ENCODE results near the gene WASF3. TPM values are rescaled to one million over a fixed set of nuclear protein-coding genes. Genes with fewer than 3 reads are reported as not detected.

WASF3 gene
- total and polyA plus RNA-seq, 2 donors: 0.42 to 2.7 TPM

- Histone ChIP-seq H3K27ac (ENCODE audit: low read depth in 1 of 2, low read length in 1 of 2) (no peak overlapping the region), H3K4me1 (ENCODE audit: control insufficient read depth in 2 of 2, insufficient read depth in 2 of 2, low read length in 2 of 2) (no peaks in the 10 kb centered on the region), H3K27me3 (ENCODE audit: control insufficient read depth in 2 of 2, insufficient read depth in 1 of 2, low read length in 1 of 2) (no peaks in the 10 kb centered on the region), H3K4me3 (ENCODE audit: low read length in 2 of 2) (no peak overlapping the region), H3K36me3 (ENCODE audit: control insufficient read depth in 2 of 2, insufficient read depth in 2 of 2, low read length in 1 of 2) (no peaks in the 10 kb centered on the region), H3K9me3 (ENCODE audit: control insufficient read depth in 2 of 2, insufficient read depth in 1 of 2, low read length in 1 of 2) (no peaks in the 10 kb centered on the region)
- 40% methylated on average over 4 of the region's 4 CpGs for WGBS
- no peak for DNase-seq (ENCODE audit: low read depth in 6 of 9, low spot score in 9 of 9)
Observed at GRCh38 chr13:26677156-26677555, 119.7 kb downstream of the WASF3 start.

- H3K27ac ChIP-seq (ENCODE audit: low read depth in 1 of 2, low read length in 1 of 2): no peak overlapping the region
Observed at GRCh38 chr13:26678330-26678729, 120.8 kb downstream of the WASF3 start.

GRCh38 chr13:26678796-26679195 is 121.3 kb downstream of the WASF3 start:
- no peaks in the 10 kb centered on the region for H3K9me3 ChIP-seq (ENCODE audit: control insufficient read depth in 2 of 2, insufficient read depth in 1 of 2, low read length in 1 of 2)
- no peaks in the 10 kb centered on the region for H3K36me3 ChIP-seq (ENCODE audit: control insufficient read depth in 2 of 2, insufficient read depth in 2 of 2, low read length in 1 of 2)
- 92% methylated on average over 17 of the region's 17 CpGs for WGBS

More at GRCh38 chr13:26678330-26678729, 120.8 kb downstream of the WASF3 start:
- 95% methylated on average over 5 of the region's 5 CpGs for WGBS
- H3K4me1 ChIP-seq (ENCODE audit: control insufficient read depth in 2 of 2, insufficient read depth in 2 of 2, low read length in 2 of 2): no peaks in the 10 kb centered on the region
- no peaks in the 10 kb centered on the region for H3K9me3 ChIP-seq (ENCODE audit: control insufficient read depth in 2 of 2, insufficient read depth in 1 of 2, low read length in 1 of 2)
- DNase-seq (ENCODE audit: low read depth in 6 of 9, low spot score in 9 of 9): no peak
- H3K27me3 ChIP-seq (ENCODE audit: control insufficient read depth in 2 of 2, insufficient read depth in 1 of 2, low read length in 1 of 2): no peaks in the 10 kb centered on the region
- no peak overlapping the region for H3K4me3 ChIP-seq (ENCODE audit: low read length in 2 of 2)
- no peaks in the 10 kb centered on the region for H3K36me3 ChIP-seq (ENCODE audit: control insufficient read depth in 2 of 2, insufficient read depth in 2 of 2, low read length in 1 of 2)

DNA sequence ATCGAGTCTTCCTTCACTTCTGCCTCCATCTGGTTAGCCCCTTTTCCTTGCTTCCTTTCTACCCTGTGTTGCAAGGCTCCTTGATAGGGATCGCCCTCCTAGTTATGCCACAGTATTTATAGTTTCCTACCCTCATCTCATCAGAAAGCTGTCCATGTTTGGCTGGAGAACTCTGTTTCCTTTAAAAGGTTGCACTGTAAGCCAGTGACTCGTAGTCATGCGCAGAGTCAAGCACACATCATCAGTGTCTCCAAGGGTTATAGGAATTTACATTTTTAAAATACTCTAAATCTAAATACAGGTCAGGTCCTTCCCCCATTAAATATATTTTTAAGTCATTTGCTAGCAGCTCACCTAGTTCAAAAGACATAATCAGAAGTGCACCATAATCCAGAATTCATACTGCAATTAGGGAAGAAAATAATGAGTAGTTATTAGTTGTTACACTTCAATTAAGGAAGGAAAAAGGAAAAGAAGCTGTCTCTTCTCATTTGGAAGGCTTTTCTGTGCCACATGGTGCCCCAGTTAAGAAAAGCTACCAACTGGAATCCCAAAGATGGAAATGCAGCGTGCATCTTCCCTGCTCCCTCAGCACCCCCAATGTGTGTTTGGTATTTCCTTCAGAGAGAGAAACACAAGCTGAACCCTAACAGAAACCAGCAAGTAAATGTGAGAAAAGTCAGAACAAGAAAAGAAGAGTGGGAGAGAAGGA is 122.1 kb downstream of the WASF3 start:
- Histone ChIP-seq H3K27ac (ENCODE audit: low read depth in 1 of 2, low read length in 1 of 2) (no peak overlapping the region), H3K9me3 (ENCODE audit: control insufficient read depth in 2 of 2, insufficient read depth in 1 of 2, low read length in 1 of 2) (no peaks in the 10 kb centered on the region), H3K4me3 (ENCODE audit: low read length in 2 of 2) (no peak overlapping the region), H3K36me3 (ENCODE audit: control insufficient read depth in 2 of 2, insufficient read depth in 2 of 2, low read length in 1 of 2) (no peaks in the 10 kb centered on the region), H3K27me3 (ENCODE audit: control insufficient read depth in 2 of 2, insufficient read depth in 1 of 2, low read length in 1 of 2) (no peaks in the 10 kb centered on the region), H3K4me1 (ENCODE audit: control insufficient read depth in 2 of 2, insufficient read depth in 2 of 2, low read length in 2 of 2) (no peaks in the 10 kb centered on the region)
- 95% methylated on average over 5 of the region's 5 CpGs for WGBS
- DNase-seq (ENCODE audit: low read depth in 6 of 9, low spot score in 9 of 9): no peak

More at GRCh38 chr13:26678796-26679195, 121.3 kb downstream of the WASF3 start:
- Histone ChIP-seq H3K4me3 (ENCODE audit: low read length in 2 of 2) (no peak overlapping the region), H3K27ac (ENCODE audit: low read depth in 1 of 2, low read length in 1 of 2) (no peak overlapping the region), H3K27me3 (ENCODE audit: control insufficient read depth in 2 of 2, insufficient read depth in 1 of 2, low read length in 1 of 2) (no peaks in the 10 kb centered on the region), H3K4me1 (ENCODE audit: control insufficient read depth in 2 of 2, insufficient read depth in 2 of 2, low read length in 2 of 2) (no peaks in the 10 kb centered on the region)
- DNase-seq (ENCODE audit: low read depth in 6 of 9, low spot score in 9 of 9): no peak

- Histone ChIP-seq H3K9me3 (ENCODE audit: control insufficient read depth in 2 of 2, insufficient read depth in 1 of 2, low read length in 1 of 2) (no peaks in the 10 kb centered on the region), H3K4me3 (ENCODE audit: low read length in 2 of 2) (no peak overlapping the region), H3K27me3 (ENCODE audit: control insufficient read depth in 2 of 2, insufficient read depth in 1 of 2, low read length in 1 of 2) (no peaks in the 10 kb centered on the region), H3K4me1 (ENCODE audit: control insufficient read depth in 2 of 2, insufficient read depth in 2 of 2, low read length in 2 of 2) (no peaks in the 10 kb centered on the region), H3K36me3 (ENCODE audit: control insufficient read depth in 2 of 2, insufficient read depth in 2 of 2, low read length in 1 of 2) (no peaks in the 10 kb centered on the region), H3K27ac (ENCODE audit: low read depth in 1 of 2, low read length in 1 of 2) (no peak overlapping the region)
- DNase-seq (ENCODE audit: low read depth in 6 of 9, low spot score in 9 of 9): no peak
- WGBS: 92% methylated on average over 9 of the region's 9 CpGs
Observed at GRCh38 chr13:26680123-26680450, 122.6 kb downstream of the WASF3 start.

DNA sequence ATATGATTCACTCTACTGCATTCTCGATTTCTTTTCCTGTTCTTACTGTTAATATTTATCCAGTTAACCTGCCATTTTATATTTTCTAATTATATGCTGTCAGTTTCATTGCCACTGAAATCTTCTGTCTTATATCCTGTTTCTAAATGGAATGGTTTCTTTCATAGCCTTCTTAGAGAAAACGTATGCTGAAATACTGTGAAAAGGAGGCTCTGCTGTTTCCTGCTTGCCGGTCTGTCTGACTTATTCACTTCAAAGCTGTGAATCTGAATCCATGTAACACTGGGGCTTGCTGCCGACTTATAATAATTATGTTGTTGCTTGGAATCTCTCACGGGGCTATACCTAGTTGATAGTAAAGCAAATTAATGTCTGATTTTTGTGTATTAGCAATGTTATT is 123.1 kb downstream of the WASF3 start:
- no peak overlapping the region for H3K27ac ChIP-seq (ENCODE audit: low read depth in 1 of 2, low read length in 1 of 2)
- no peak for DNase-seq (ENCODE audit: low read depth in 6 of 9, low spot score in 9 of 9)
- H3K4me3 ChIP-seq (ENCODE audit: low read length in 2 of 2): no peak overlapping the region
- no peaks in the 10 kb centered on the region for H3K4me1 ChIP-seq (ENCODE audit: control insufficient read depth in 2 of 2, insufficient read depth in 2 of 2, low read length in 2 of 2)
- no peaks in the 10 kb centered on the region for H3K9me3 ChIP-seq (ENCODE audit: control insufficient read depth in 2 of 2, insufficient read depth in 1 of 2, low read length in 1 of 2)
- H3K27me3 ChIP-seq (ENCODE audit: control insufficient read depth in 2 of 2, insufficient read depth in 1 of 2, low read length in 1 of 2): no peaks in the 10 kb centered on the region
- WGBS: 93% methylated on average over 5 of the region's 5 CpGs
- H3K36me3 ChIP-seq (ENCODE audit: control insufficient read depth in 2 of 2, insufficient read depth in 2 of 2, low read length in 1 of 2): no peaks in the 10 kb centered on the region

- Histone ChIP-seq H3K27ac (ENCODE audit: low read depth in 1 of 2, low read length in 1 of 2) (no peak overlapping the region), H3K36me3 (ENCODE audit: control insufficient read depth in 2 of 2, insufficient read depth in 2 of 2, low read length in 1 of 2) (no peaks in the 10 kb centered on the region), H3K4me3 (ENCODE audit: low read length in 2 of 2) (no peak overlapping the region), H3K4me1 (ENCODE audit: control insufficient read depth in 2 of 2, insufficient read depth in 2 of 2, low read length in 2 of 2) (no peaks in the 10 kb centered on the region), H3K9me3 (ENCODE audit: control insufficient read depth in 2 of 2, insufficient read depth in 1 of 2, low read length in 1 of 2) (no peaks in the 10 kb centered on the region), H3K27me3 (ENCODE audit: control insufficient read depth in 2 of 2, insufficient read depth in 1 of 2, low read length in 1 of 2) (no peaks in the 10 kb centered on the region)
- 94% methylated on average over 15 of the region's 15 CpGs for WGBS
- no peak for DNase-seq (ENCODE audit: low read depth in 6 of 9, low spot score in 9 of 9)
Observed at GRCh38 chr13:26681036-26681435, 123.6 kb downstream of the WASF3 start.

DNA sequence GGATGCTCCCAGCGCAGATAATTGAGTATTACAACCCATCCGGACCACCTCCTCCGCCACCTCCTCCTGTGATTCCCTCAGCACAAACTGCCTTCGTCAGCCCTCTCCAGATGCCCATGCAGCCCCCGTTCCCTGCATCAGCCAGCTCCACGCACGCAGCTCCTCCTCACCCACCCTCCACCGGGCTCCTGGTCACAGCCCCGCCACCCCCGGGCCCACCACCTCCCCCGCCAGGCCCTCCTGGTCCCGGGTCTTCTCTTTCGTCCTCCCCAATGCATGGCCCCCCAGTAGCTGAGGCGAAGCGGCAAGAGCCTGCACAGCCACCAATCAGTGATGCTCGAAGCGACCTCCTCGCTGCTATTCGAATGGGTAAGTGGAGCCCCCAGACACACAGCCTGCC is 125.1 kb downstream of the WASF3 start:
- Histone ChIP-seq H3K36me3 (ENCODE audit: control insufficient read depth in 2 of 2, insufficient read depth in 2 of 2, low read length in 1 of 2) (no peaks in the 10 kb centered on the region), H3K4me1 (ENCODE audit: control insufficient read depth in 2 of 2, insufficient read depth in 2 of 2, low read length in 2 of 2) (no peaks in the 10 kb centered on the region), H3K4me3 (ENCODE audit: low read length in 2 of 2) (no peak overlapping the region), H3K27ac (ENCODE audit: low read depth in 1 of 2, low read length in 1 of 2) (no peak overlapping the region), H3K27me3 (ENCODE audit: control insufficient read depth in 2 of 2, insufficient read depth in 1 of 2, low read length in 1 of 2) (no peaks in the 10 kb centered on the region), H3K9me3 (ENCODE audit: control insufficient read depth in 2 of 2, insufficient read depth in 1 of 2, low read length in 1 of 2) (no peaks in the 10 kb centered on the region)
- 97% methylated on average over 19 of the region's 19 CpGs for WGBS
- DNase-seq (ENCODE audit: low read depth in 6 of 9, low spot score in 9 of 9): no peak

DNA sequence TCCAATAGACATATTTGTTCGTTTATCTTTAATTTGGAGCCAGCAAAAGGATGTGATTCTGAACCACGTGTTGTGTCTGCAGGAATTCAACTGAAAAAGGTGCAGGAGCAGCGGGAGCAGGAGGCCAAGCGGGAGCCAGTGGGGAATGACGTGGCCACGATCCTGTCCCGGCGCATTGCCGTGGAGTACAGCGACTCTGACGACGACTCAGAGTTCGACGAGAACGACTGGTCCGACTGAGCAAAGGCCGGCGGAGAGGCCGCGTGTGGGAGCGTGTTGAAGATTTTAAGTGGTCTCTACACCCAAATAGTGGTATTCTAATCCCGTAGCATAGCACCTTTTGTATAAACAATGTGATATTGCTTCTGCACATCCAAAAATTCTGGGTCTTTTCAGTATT is 128.1 kb downstream of the WASF3 start:
- no peak overlapping the region for H3K4me3 ChIP-seq (ENCODE audit: low read length in 2 of 2)
- H3K27ac ChIP-seq (ENCODE audit: low read depth in 1 of 2, low read length in 1 of 2): no peak overlapping the region
- no peak for DNase-seq (ENCODE audit: low read depth in 6 of 9, low spot score in 9 of 9)
- 97% methylated on average over 22 of the region's 22 CpGs for WGBS
- H3K4me1 ChIP-seq (ENCODE audit: control insufficient read depth in 2 of 2, insufficient read depth in 2 of 2, low read length in 2 of 2): no peaks in the 10 kb centered on the region
- H3K27me3 ChIP-seq (ENCODE audit: control insufficient read depth in 2 of 2, insufficient read depth in 1 of 2, low read length in 1 of 2): no peaks in the 10 kb centered on the region
- no peaks in the 10 kb centered on the region for H3K36me3 ChIP-seq (ENCODE audit: control insufficient read depth in 2 of 2, insufficient read depth in 2 of 2, low read length in 1 of 2)
- no peaks in the 10 kb centered on the region for H3K9me3 ChIP-seq (ENCODE audit: control insufficient read depth in 2 of 2, insufficient read depth in 1 of 2, low read length in 1 of 2)
